ENCODE results near the gene PARD3.

PARD3 gene

GRCh38 chr10:34134602-34135001, 680.5 kb downstream of the PARD3 start:
- DNase-seq, result no peak

GRCh38 chr10:34133406-34133805, 681.7 kb downstream of the PARD3 start:
- no peak for DNase-seq

- no peak for DNase-seq
Measured at GRCh38 chr10:34131152-34131551, 683.9 kb downstream of the PARD3 start.

GRCh38 chr10:34127676-34128075, 687.4 kb downstream of the PARD3 start:
- DNase-seq, result no peak

- no peak for DNase-seq
Measured at GRCh38 chr10:34126371-34127151, 688.5 kb downstream of the PARD3 start.

- DNase-seq, result no peak
Measured at GRCh38 chr10:34125702-34126101, 689.4 kb downstream of the PARD3 start.

- no peak for DNase-seq
Measured at GRCh38 chr10:34124522-34125035, 690.5 kb downstream of the PARD3 start.

GRCh38 chr10:34121781-34122622, 693.1 kb downstream of the PARD3 start:
- DNase-seq, result no peak

- DNase-seq, result no peak
Measured at GRCh38 chr10:34121125-34121753, 693.9 kb downstream of the PARD3 start.

GRCh38 chr10:34119456-34119855, 695.6 kb downstream of the PARD3 start:
- DNase-seq, result no peak

GRCh38 chr10:34116681-34117271, 698.3 kb downstream of the PARD3 start:
- no peak for DNase-seq

- no peak for DNase-seq
Measured at GRCh38 chr10:34116220-34116641, 698.9 kb downstream of the PARD3 start.

GRCh38 chr10:34114914-34115313, 700.2 kb downstream of the PARD3 start:
- no peak for DNase-seq

GRCh38 chr10:34113504-34114225, 701.4 kb downstream of the PARD3 start:
- DNase-seq, result no peak

GRCh38 chr10:34112171-34112782, 702.8 kb downstream of the PARD3 start:
- no peak for DNase-seq

GRCh38 chr10:34111179-34111578, 703.9 kb downstream of the PARD3 start:
- DNase-seq, result no peak

GRCh38 chr10:34109952-34110702, 705.0 kb downstream of the PARD3 start:
- no peak for DNase-seq

GRCh38 chr10:34109495-34109894, 705.6 kb downstream of the PARD3 start:
- no peak for DNase-seq

GRCh38 chr10:34107626-34108516, 707.2 kb downstream of the PARD3 start:
- no peak for DNase-seq

- DNase-seq, result no peak
Measured at GRCh38 chr10:34106356-34106885, 708.7 kb downstream of the PARD3 start.
